Activated CD8-positive, alpha-beta memory T cell treated with anti-CD3 and anti-CD28 coated beads, Interleukin-2, amount 10 ng/mL, durations not matched to agents 7 days and 5 days (primary cell): ENCODE measurements around the gene MRFAP1. TPM values are rescaled to one million over a fixed set of nuclear protein-coding genes. Genes with fewer than 3 reads are reported as not detected.
"Not testable (repeated sequence)": the region's sequence is repeated elsewhere in the genome, so short reads cannot be mapped to it uniquely, and the experiment has no call there.

Experiments
- ATAC-seq: fragments of 150-1000 bp; cut with Tn5 transposase; one replicate; pipeline ENCODE4 v1.10.0; 2021; ENCODE audit warnings: moderate library complexity
- CTCF ChIA-PET: fragments of 350-600 bp; sonication (Branson Sonifier 250); formaldehyde crosslinking; loops from one replicate; lab custom pipeline; 2021; ENCODE audit warnings: antibody characterized with exemption; lab: Charles Lee
- DNase-seq: peaks from one replicate; pipeline ENCODE4 v3.0.0-alpha.2; 2020
- H3K27ac Mint-ChIP-seq: one replicate; pipeline ENCODE4 v1.8.0; 2021; ENCODE audit warnings: mild to moderate bottlenecking, mixed read lengths
- H3K27me3 Mint-ChIP-seq: one replicate; pipeline ENCODE4 v1.8.0; 2021; ENCODE audit warnings: mixed read lengths
- H3K36me3 Mint-ChIP-seq: one replicate; pipeline ENCODE4 v1.8.0; 2021; ENCODE audit warnings: mild to moderate bottlenecking, mixed read lengths
- H3K4me1 Mint-ChIP-seq: one replicate; pipeline ENCODE4 v1.8.0; 2021; ENCODE audit warnings: mixed read lengths
- H3K4me3 Mint-ChIP-seq: one replicate; pipeline ENCODE4 v1.8.0; 2021; ENCODE audit warnings: mild to moderate bottlenecking, moderate library complexity, mixed read lengths
- H3K9me3 Mint-ChIP-seq: one replicate; pipeline ENCODE4 v1.8.0; 2022; ENCODE audit warnings: low read depth, mixed read lengths
- total RNA-seq, 2 experiments: library from RNA; stranded (reverse); gene quantifications; one replicate each; pipeline ENCODE4 v1.2.3, GENCODE V29; 2021

Gene MRFAP1
- total RNA-seq, 2 experiments from 2014 or later, result 109 to 122 TPM

- H3K4me1 Mint-ChIP-seq, CTCF ChIA-PET, H3K27ac Mint-ChIP-seq, H3K4me3 Mint-ChIP-seq, H3K9me3 Mint-ChIP-seq, DNase-seq, H3K36me3 Mint-ChIP-seq, ATAC-seq: not testable (repeated sequence)
- H3K27me3 Mint-ChIP-seq, result peaks cover 14% of the 10 kb centered on the region
These were observed 14.8 kb downstream of the MRFAP1 start for GRCh38 chr4:6655291-6655690.

DNA sequence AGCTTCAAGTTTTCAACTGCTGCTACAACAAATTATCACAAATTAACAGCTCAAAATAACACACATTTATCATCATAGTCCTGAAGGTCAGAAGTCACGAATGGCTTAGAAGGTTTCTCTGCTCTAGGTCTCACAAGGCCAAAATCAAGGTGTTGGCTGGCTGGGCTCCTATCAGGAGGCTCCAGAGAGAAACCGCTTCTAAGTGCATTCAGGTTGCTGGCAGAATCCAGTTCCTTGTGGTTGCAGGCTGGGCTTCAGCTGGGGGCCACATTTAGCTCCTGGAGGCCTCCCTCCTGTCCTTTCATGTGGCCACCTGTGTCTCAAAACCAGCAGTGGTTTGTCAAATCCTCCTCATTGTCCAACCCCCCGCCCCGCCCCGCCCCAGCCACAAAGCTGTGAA lies 15.4 kb downstream of the MRFAP1 start:
- Mint-ChIP-seq H3K27me3 (peaks cover 18% of the 10 kb centered on the region), H3K27ac (no peak overlapping the region), H3K9me3 (no peaks in the 10 kb centered on the region), H3K4me1 (peaks cover 8% of the 10 kb centered on the region), H3K4me3 (no peak overlapping the region), H3K36me3 (no peaks in the 10 kb centered on the region)
- ATAC-seq (no peak), DNase-seq (no peak)
- CTCF ChIA-PET, result no interaction called here

GRCh38 chr4:6657242-6658208 lies 17.0 kb downstream of the MRFAP1 start:
- Mint-ChIP-seq H3K36me3 (no peaks in the 10 kb centered on the region), H3K27me3 (peaks cover 32% of the 10 kb centered on the region), H3K27ac (no peak overlapping the region), H3K4me3 (no peak overlapping the region), H3K4me1 (peaks cover 8% of the 10 kb centered on the region), H3K9me3 (no peaks in the 10 kb centered on the region)
- DNase-seq (no peak), ATAC-seq (no peak)
- CTCF ChIA-PET, result interaction anchor here (1.5 kb wide), 1 partner anchor 426 kb away, joined by 3 read pairs; no protein-coding TSS in a partner anchor

GRCh38 chr4:6658209-6658595 lies 17.7 kb downstream of the MRFAP1 start:
- Mint-ChIP-seq H3K27ac (no peak overlapping the region), H3K36me3 (no peaks in the 10 kb centered on the region), H3K4me3 (peak overlapping the region; percentile 67), H3K9me3 (no peaks in the 10 kb centered on the region), H3K27me3 (peaks cover 38% of the 10 kb centered on the region), H3K4me1 (peaks cover 8% of the 10 kb centered on the region)
- ATAC-seq (no peak), DNase-seq (no peak)
- CTCF ChIA-PET, result interaction anchor here (1.2 to 1.7 kb wide), 5 partner anchors 10 to 425 kb away, joined by 3 to 5 read pairs (median 3); partner anchors contain the start of genes BLOC1S4 and MAN2B2

- H3K4me3 Mint-ChIP-seq, result peak overlapping the region; percentile 67
- DNase-seq, result peak; percentile 54
- CTCF ChIA-PET, result interaction anchor here (0.8 to 2.2 kb wide), 8 partner anchors 11 to 425 kb away, joined by 3 to 11 read pairs (median 3); partner anchors contain the start of genes BLOC1S4, MAN2B2 and MRFAP1
- H3K36me3 Mint-ChIP-seq, result no peaks in the 10 kb centered on the region
- ATAC-seq, result peak; percentile 88
- peaks cover 8% of the 10 kb centered on the region for H3K4me1 Mint-ChIP-seq
- no peaks in the 10 kb centered on the region for H3K9me3 Mint-ChIP-seq
- H3K27ac Mint-ChIP-seq, result no peak overlapping the region
- peaks cover 43% of the 10 kb centered on the region for H3K27me3 Mint-ChIP-seq
These were observed 18.2 kb downstream of the MRFAP1 start for GRCh38 chr4:6658597-6659075.

DNA sequence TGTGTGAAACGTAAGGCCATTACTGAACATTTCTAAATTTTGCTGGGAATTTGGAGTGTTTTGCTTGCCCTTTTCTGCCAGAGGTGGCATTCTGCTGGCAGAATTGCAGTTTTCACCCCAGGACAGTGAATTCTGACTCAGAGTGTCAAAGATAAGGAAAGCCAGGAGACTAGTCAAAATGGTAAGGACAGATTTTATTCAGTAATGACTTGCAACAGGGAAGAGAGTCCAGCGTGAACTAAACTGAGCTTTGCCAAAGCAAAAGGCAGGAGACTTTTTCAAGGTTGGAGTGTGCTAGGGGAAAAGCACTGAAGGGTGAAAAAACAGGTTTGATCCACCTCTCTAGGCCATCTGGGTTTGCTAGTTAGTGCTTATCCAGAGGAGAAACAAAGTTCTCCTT lies 19.4 kb downstream of the MRFAP1 start:
- no peak for ATAC-seq
- no peaks in the 10 kb centered on the region for H3K9me3 Mint-ChIP-seq

DNA sequence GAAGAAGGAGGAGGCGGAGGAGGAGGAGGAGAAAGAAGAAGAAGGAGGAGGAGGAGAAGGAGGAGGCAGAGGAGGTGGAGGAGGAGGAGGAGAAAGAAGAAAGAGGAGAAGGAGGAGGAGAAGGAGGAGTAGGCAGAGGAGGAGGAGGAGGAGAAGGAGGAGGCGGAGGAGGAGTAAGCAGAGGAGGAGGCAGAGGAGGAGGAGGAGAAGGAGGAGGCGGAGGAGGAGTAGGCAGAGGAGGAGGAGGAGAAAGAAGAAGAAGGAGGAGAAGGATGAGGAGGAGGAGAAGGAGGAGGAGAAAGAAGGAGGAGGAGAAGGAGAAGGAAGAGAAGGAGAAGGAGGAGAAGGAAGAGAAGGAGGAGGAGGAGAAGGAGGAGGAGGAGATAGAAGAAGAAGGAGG lies 19.9 kb downstream of the MRFAP1 start:
- ATAC-seq (no peak), DNase-seq (no peak)
- no peak overlapping the region for H3K27ac Mint-ChIP-seq
- no peaks in the 10 kb centered on the region for H3K36me3 Mint-ChIP-seq
- CTCF ChIA-PET, result interaction anchor here (1.2 to 2.2 kb wide), 2 partner anchors 14 to 214 kb away, joined by 3 to 11 read pairs; a partner anchor contains a TSS
- peaks cover 8% of the 10 kb centered on the region for H3K4me1 Mint-ChIP-seq
- H3K9me3 Mint-ChIP-seq, result no peaks in the 10 kb centered on the region
- no peak overlapping the region for H3K4me3 Mint-ChIP-seq
- peaks cover 46% of the 10 kb centered on the region for H3K27me3 Mint-ChIP-seq

More for the DNA sequence above, 19.4 kb downstream of the MRFAP1 start:
- no peaks in the 10 kb centered on the region for H3K36me3 Mint-ChIP-seq
- H3K27me3 Mint-ChIP-seq, result peaks cover 46% of the 10 kb centered on the region
- peaks cover 8% of the 10 kb centered on the region for H3K4me1 Mint-ChIP-seq
- no peak overlapping the region for H3K4me3 Mint-ChIP-seq
- no peak overlapping the region for H3K27ac Mint-ChIP-seq
- DNase-seq, result no peak
- CTCF ChIA-PET, result interaction anchor here (1.2 to 2.2 kb wide), 5 partner anchors 14 to 214 kb away, joined by 3 to 11 read pairs (median 4); partner anchors contain the start of genes BLOC1S4, MAN2B2 and MRFAP1

DNA sequence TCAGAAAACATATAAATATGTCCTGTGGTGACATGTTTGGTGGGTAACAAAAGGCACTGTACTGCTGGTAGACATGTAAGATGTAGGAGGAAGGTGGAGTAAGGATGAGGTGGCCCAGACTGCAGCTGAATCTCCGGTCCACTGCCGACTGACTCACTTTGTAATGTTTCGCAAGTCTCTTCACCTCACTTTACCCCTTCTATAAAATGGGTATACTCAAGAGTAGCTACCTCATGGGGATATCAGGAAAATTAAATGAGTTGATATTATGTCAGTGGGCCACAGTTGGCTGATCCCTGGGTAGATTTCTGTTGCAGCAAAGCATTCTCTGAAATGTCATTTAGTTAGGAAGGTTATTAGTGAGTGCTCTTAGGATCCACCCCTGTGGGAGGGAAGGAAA lies 22.1 kb downstream of the MRFAP1 start:
- CTCF ChIA-PET, result interaction anchor here (1.6 to 4.4 kb wide), 2 partner anchors 10 to 22 kb away, joined by 4 to 16 read pairs; partner anchors contain the start of gene MRFAP1
- no peaks in the 10 kb centered on the region for H3K36me3 Mint-ChIP-seq
- H3K27me3 Mint-ChIP-seq, result peaks cover 46% of the 10 kb centered on the region
- H3K27ac Mint-ChIP-seq, result no peak overlapping the region
- DNase-seq, result no peak
- no peak overlapping the region for H3K4me3 Mint-ChIP-seq
- H3K4me1 Mint-ChIP-seq, result peaks cover 8% of the 10 kb centered on the region
- no peak for ATAC-seq
- no peaks in the 10 kb centered on the region for H3K9me3 Mint-ChIP-seq

DNA sequence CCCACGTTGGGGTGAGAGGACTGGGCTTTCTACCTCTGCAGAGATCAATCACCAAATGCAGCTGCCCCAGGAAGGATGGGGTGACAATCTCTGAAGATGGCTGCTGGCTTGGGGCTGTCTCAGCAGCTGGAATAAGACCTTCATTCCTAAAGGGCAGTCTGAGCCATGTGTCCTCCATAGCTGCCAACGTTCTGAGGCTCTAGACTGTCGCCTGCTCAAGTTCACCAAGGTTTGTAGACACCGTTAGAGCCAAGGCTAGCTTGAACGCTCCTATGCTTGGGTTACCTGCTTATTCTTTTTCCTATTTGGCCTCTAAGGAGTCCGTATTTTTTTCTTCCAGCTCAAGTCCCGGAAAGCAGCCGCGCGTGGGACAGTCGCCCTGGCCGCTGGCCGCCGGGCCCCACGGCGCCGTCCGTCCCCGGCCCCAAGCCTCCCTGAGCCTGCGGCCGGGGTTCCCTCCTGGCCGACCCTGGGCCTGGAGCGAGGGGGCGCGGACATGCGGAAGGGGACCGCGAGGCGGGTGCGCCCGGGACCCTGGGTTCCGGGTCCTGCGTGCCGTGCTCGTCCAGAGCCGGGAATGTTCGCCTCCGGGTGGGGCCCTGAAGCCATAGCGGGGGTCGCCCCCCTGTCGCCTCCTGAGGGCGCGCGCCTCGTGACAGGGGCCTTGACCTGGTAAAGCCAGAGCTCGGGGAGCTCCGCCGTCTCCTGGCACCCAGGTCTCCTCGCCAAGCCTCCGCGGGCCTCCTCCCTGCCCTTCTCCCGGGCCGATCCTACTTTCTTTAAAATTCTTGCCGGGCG lies 23.3 kb downstream of the MRFAP1 start:
- Mint-ChIP-seq H3K36me3 (no peaks in the 10 kb centered on the region), H3K9me3 (no peaks in the 10 kb centered on the region), H3K4me1 (peaks cover 5% of the 10 kb centered on the region), H3K4me3 (no peak overlapping the region), H3K27ac (no peak overlapping the region), H3K27me3 (peaks cover 43% of the 10 kb centered on the region)
- no peak for ATAC-seq
- CTCF ChIA-PET, result interaction anchor here (0.6 to 4.4 kb wide), 6 partner anchors 9 to 210 kb away, joined by 3 to 16 read pairs (median 4); partner anchors contain the start of gene PPP2R2C
- no peak for DNase-seq

- ATAC-seq, result no peak
- H3K27ac Mint-ChIP-seq, result no peak overlapping the region
- H3K27me3 Mint-ChIP-seq, result peaks cover 32% of the 10 kb centered on the region
- CTCF ChIA-PET, result no interaction called here
- no peaks in the 10 kb centered on the region for H3K4me1 Mint-ChIP-seq
- DNase-seq, result no peak
- H3K36me3 Mint-ChIP-seq, result no peaks in the 10 kb centered on the region
- no peaks in the 10 kb centered on the region for H3K9me3 Mint-ChIP-seq
- H3K4me3 Mint-ChIP-seq, result no peak overlapping the region
These were observed 24.8 kb downstream of the MRFAP1 start for GRCh38 chr4:6665320-6665654.

DNA sequence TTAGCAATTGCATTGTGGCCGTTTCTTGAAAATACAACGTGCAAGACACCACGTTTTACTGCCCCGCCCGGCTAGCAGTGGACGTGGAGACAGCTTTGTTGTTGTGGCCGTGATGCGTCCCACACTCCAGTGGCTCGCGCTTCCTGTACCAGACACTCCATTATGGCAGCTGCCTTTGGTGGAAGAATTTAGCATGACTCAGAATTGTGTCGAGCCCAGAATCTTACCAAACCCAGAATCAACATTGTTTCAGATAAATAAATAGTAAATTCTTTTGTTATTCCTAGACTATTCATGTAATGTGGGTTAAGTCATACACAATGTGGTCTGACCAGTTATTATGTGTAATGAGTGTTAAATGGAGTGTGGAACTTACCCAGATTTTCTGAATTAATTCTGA lies 27.9 kb downstream of the MRFAP1 start:
- no peak overlapping the region for H3K4me3 Mint-ChIP-seq
- no peak for ATAC-seq
- peaks cover 1% of the 10 kb centered on the region for H3K36me3 Mint-ChIP-seq
- H3K27me3 Mint-ChIP-seq, result peaks cover 6% of the 10 kb centered on the region
- H3K4me1 Mint-ChIP-seq, result peaks cover 4% of the 10 kb centered on the region
- no peak for DNase-seq
- no peaks in the 10 kb centered on the region for H3K9me3 Mint-ChIP-seq
- no peak overlapping the region for H3K27ac Mint-ChIP-seq
- CTCF ChIA-PET, result no interaction called here

DNA sequence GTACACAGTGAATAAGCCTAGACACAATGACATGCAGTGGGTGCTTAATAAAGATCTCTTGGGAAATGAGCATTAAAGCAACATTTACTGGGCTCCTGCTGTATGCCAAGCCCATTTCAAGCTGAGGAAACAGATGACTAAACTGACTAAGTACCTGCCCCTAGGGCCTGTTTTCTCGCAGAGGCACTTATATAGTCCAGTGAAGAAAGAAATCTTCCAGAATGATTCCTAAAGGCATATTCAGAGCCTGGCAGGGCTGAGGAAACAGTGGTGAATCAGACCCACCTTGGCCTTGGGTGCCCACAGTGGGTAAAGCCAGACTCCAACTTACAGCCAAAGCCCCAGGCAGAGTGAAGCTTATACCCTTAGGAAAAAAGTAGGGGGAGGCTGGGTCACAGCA lies 31.2 kb downstream of the MRFAP1 start:
- no peak overlapping the region for H3K4me3 Mint-ChIP-seq
- H3K27ac Mint-ChIP-seq, result no peak overlapping the region

DNA sequence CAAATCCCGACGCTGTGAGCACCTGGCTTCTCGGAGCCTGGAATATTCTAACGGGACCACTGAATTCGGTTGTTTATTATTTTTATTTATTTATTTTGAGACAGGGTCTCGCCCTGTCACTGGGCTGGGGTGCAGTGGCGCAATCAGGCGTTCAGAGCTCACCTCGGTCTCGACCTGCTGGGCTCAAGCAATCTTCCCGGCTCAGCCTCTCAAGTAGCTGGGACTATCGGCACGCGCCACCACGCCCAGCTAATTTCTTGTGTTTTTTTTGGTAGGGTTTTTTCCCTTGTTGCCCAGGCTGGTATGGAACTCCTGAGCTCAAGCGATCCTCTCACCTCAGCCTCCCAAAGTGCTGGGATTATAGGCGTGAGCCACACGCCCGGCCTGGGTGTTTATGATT lies 31.6 kb downstream of the MRFAP1 start:
- ATAC-seq (no peak), DNase-seq (no peak)
- Mint-ChIP-seq H3K4me1 (peaks cover 32% of the 10 kb centered on the region), H3K27me3 (no peaks in the 10 kb centered on the region), H3K9me3 (no peaks in the 10 kb centered on the region), H3K36me3 (peaks cover 24% of the 10 kb centered on the region), H3K4me3 (no peak overlapping the region), H3K27ac (no peak overlapping the region)
- CTCF ChIA-PET, result interaction anchor here (1.0 to 6.9 kb wide), 4 partner anchors 9 to 30 kb away, joined by 3 to 87 read pairs (median 22); partner anchors contain the start of gene MRFAP1

More for the DNA sequence above, 31.2 kb downstream of the MRFAP1 start:
- Mint-ChIP-seq H3K9me3 (no peaks in the 10 kb centered on the region), H3K4me1 (peaks cover 28% of the 10 kb centered on the region), H3K36me3 (peaks cover 20% of the 10 kb centered on the region), H3K27me3 (no peaks in the 10 kb centered on the region)
- no peak for DNase-seq
- CTCF ChIA-PET, result interaction anchor here (1.0 to 6.9 kb wide), 4 partner anchors 9 to 30 kb away, joined by 3 to 87 read pairs (median 22); partner anchors contain the start of gene MRFAP1
- ATAC-seq, result no peak
